ENCODE results near the gene GADL1.

- TF ChIP-seq, protein P1, sequence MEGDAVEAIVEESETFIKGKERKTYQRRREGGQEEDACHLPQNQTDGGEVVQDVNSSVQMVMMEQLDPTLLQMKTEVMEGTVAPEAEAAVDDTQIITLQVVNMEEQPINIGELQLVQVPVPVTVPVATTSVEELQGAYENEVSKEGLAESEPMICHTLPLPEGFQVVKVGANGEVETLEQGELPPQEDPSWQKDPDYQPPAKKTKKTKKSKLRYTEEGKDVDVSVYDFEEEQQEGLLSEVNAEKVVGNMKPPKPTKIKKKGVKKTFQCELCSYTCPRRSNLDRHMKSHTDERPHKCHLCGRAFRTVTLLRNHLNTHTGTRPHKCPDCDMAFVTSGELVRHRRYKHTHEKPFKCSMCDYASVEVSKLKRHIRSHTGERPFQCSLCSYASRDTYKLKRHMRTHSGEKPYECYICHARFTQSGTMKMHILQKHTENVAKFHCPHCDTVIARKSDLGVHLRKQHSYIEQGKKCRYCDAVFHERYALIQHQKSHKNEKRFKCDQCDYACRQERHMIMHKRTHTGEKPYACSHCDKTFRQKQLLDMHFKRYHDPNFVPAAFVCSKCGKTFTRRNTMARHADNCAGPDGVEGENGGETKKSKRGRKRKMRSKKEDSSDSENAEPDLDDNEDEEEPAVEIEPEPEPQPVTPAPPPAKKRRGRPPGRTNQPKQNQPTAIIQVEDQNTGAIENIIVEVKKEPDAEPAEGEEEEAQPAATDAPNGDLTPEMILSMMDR (IDR thresholded peaks at IDR 0.05) = no peak
- no peak for TF ChIP-seq POLR2A (IDR thresholded peaks at IDR 0.05)
Observed at GRCh38 chr3:30684356-30684755, 210.1 kb downstream of the GADL1 start.

Data from adrenal gland (tissue), 5 donors.